K562 (cell line): ENCODE data around the gene LRP1-AS. TPM values are rescaled to one million over a fixed set of nuclear protein-coding genes. Genes with fewer than 3 reads are reported as not detected.

Source experiments
- ATF2 ChIP-seq: sonication (generic); formaldehyde crosslinking; IDR thresholded peaks from 2 replicates; pipeline ENCODE4 v1.8.1; 2022; ENCODE audit warnings: missing genetic modification reagents
- BRD4 ChIP-seq: fragments of 200-600 bp; sonication (generic); IDR thresholded peaks from 2 replicates; pipeline ENCODE4 v1.6.1; 2017; ENCODE audit warnings: inconsistent platforms
- ELK3 ChIP-seq: fragments of 450-650 bp; formaldehyde crosslinking; IDR thresholded peaks from 2 replicates; pipeline ENCODE4 v1.4.0; 2020; ENCODE audit warnings: mild to moderate bottlenecking
- GABPA ChIP-seq: fragments of 200-800 bp; sonication (Bioruptor generic); conservative IDR thresholded peaks from 2 replicates; pipeline ENCODE4 v1.6.1; 2016; ENCODE audit warnings: low read depth, missing genetic modification characterization, missing compliant biosample characterization
- KAT2B ChIP-seq: IDR thresholded peaks from one replicate; pipeline ENCODE4 v1.6.1; 2012; ENCODE audit warnings: low read depth, mild to moderate bottlenecking, control low read depth, inconsistent platforms, low read length, moderate library complexity
- KDM5B ChIP-seq: fragments of 200-600 bp; sonication (generic); IDR thresholded peaks from 2 replicates; pipeline ENCODE4 v1.6.1; 2012; ENCODE audit warnings: low read depth, mild to moderate bottlenecking, moderate library complexity, low read length, control low read depth, inconsistent platforms; ENCODE audit not compliant: insufficient replicate concordance
- KLF10 ChIP-seq: fragments of 250-450 bp; sonication (Bioruptor Pico); IDR thresholded peaks from 2 replicates; pipeline ENCODE4 v1.6.1; 2021; ENCODE audit warnings: matching md5 sums
- KLF6 ChIP-seq: fragments of 250-450 bp; sonication (Bioruptor Pico); IDR thresholded peaks from 2 replicates; pipeline ENCODE4 v1.4.0; 2020; ENCODE audit warnings: mild to moderate bottlenecking, moderate library complexity, borderline replicate concordance
- MAFF ChIP-seq: IDR thresholded peaks from 2 replicates; pipeline ENCODE4 v1.6.1; 2012; ENCODE audit warnings: low read length, improper control_type of control experiment
- MIER1 ChIP-seq: fragments of 450-650 bp; IDR thresholded peaks from 2 replicates; pipeline ENCODE4 v1.6.1; 2016; ENCODE audit warnings: antibody characterized with exemption, mild to moderate bottlenecking, low read depth
- MITF ChIP-seq: IDR thresholded peaks from 2 replicates; pipeline ENCODE4 v1.6.1; 2014; ENCODE audit warnings: antibody characterized with exemption
- RBBP5 ChIP-seq: fragments of 200-600 bp; sonication (generic); IDR thresholded peaks from 2 replicates; pipeline ENCODE4 v1.6.1; 2012; ENCODE audit warnings: borderline replicate concordance, mild to moderate bottlenecking, low read length, control low read depth, inconsistent platforms; ENCODE audit not compliant: insufficient read depth, poor library complexity, severe bottlenecking
- SAFB2 ChIP-seq: fragments of 200-400 bp; formaldehyde crosslinking; IDR thresholded peaks from 2 replicates; pipeline ENCODE4 v1.6.1; 2018; ENCODE audit warnings: borderline replicate concordance, low read length, low read depth, moderate library complexity; ENCODE audit not compliant: severe bottlenecking
- SMAD3 ChIP-seq: fragments of 450-650 bp; formaldehyde crosslinking; conservative IDR thresholded peaks from 2 replicates; pipeline ENCODE4 v1.4.0; 2020; ENCODE audit warnings: mild to moderate bottlenecking
- THRAP3 ChIP-seq: fragments of 450-650 bp; IDR thresholded peaks from 2 replicates; pipeline ENCODE4 v1.6.1; 2016; ENCODE audit warnings: mild to moderate bottlenecking, inconsistent platforms, borderline replicate concordance
- ZNF318 ChIP-seq, 2 experiments: fragments of 450-650 bp; IDR thresholded peaks; 2 replicates each; pipeline ENCODE4 v1.6.1; 2016; ENCODE audit warnings: mild to moderate bottlenecking in 2 of 2, borderline replicate concordance in 1 of 2, low read depth in 1 of 2, moderate library complexity in 1 of 2
- polyA plus RNA-seq, 8 experiments: library from polyadenylated mRNA; depleted of rRNA in 4 of 8; stranded (reverse) in 5 of 8; unstranded in 3 of 8; fragments of >200 nt; fragmentation: Nextera tagmentation in 2 of 8; fragmentation: Illumina TruSeq in 1 of 8; extraction: Ambion mirVana in 2 of 8; extraction: Trizol in 1 of 8; gene quantifications; 2 replicates each; pipeline versions ENCODE4 v1.2.1 to v1.2.3, GENCODE V29; 2011 to 2014; ENCODE audit warnings: inconsistent platforms in 1 of 8, missing spikeins in 1 of 8
- total RNA-seq, 7 experiments: library from RNA; depleted of rRNA in 6 of 7; stranded (reverse); fragments of >200 nt in 6 of 7; fragmentation: Illumina TruSeq in 2 of 7; extraction: Trizol in 2 of 7; gene quantifications; 2 replicates each; pipeline versions ENCODE4 v1.2.1 to v1.2.3, GENCODE V29; 2011 to 2021; ENCODE audit warnings: low replicate concordance in 1 of 7

LRP1-AS gene
- total and polyA plus RNA-seq, 9 of the 15 experiments (the other 6 are each of a cell fraction or from before 2014, with no cell fraction given), result not detected

- TF ChIP-seq MITF (no peak), SMAD3 (CRISPR knock-in tag) (no peak), KLF6 (CRISPR knock-in tag) (no peak), BRD4 (no peak), THRAP3 (no peak), RBBP5 (no peak), ELK3 (no peak), ZNF318 (IDR thresholded peaks at IDR 0.05; ENCODE audit: borderline replicate concordance in 1 of 2, low read depth in 1 of 2) (no peak), MAFF (no peak), GABPA (tag) (no peak), ATF2 (CRISPR knock-in tag) (no peak), SAFB2 (no peak), MIER1 (no peak), KLF10 (CRISPR knock-in tag) (no peak), KDM5B (peak; percentile 65), KAT2B (no peak)
These were observed 20.2 kb downstream of the LRP1-AS start (continued) for GRCh38 chr12:57127101-57127725.
